ENCODE measurements around the gene EFCAB7.

The EFCAB7 gene

GRCh38 chr1:63555480-63555879 lies 32.2 kb downstream of the EFCAB7 start:
- no peaks in the 10 kb centered on the region for H3K27me3 ChIP-seq (ENCODE audit: insufficient read depth, low read depth, severe bottlenecking)
- H3K27ac ChIP-seq: no peak overlapping the region
- H3K36me3 ChIP-seq: no peaks in the 10 kb centered on the region
- TF ChIP-seq CTCF (IDR thresholded peaks at IDR 0.05; ENCODE audit: low read depth, low read length): no peak
- H3K4me3 ChIP-seq (ENCODE audit: low read depth, low read length): no peak overlapping the region
- H3K9me3 ChIP-seq (ENCODE audit: severe bottlenecking): no peaks in the 10 kb centered on the region
- DNase-seq: no peak

GRCh38 chr1:63557365-63557987 lies 34.2 kb downstream of the EFCAB7 start:
- Histone ChIP-seq H3K4me3 (ENCODE audit: low read depth, low read length) (no peak overlapping the region), H3K27ac (no peak overlapping the region), H3K27me3 (ENCODE audit: insufficient read depth, low read depth, severe bottlenecking) (no peaks in the 10 kb centered on the region), H3K9me3 (ENCODE audit: severe bottlenecking) (no peaks in the 10 kb centered on the region), H3K36me3 (no peaks in the 10 kb centered on the region)
- peak; percentile 30; the same call in 1 of the 2 replicates for TF ChIP-seq CTCF (IDR thresholded peaks at IDR 0.05; ENCODE audit: low read depth, low read length)
- DNase-seq: peak; percentile 23

GRCh38 chr1:63559357-63559756 lies 36.0 kb downstream of the EFCAB7 start:
- no peak overlapping the region for H3K4me3 ChIP-seq (ENCODE audit: low read depth, low read length)
- no peaks in the 10 kb centered on the region for H3K9me3 ChIP-seq (ENCODE audit: severe bottlenecking)
- no peak overlapping the region for H3K27ac ChIP-seq
- H3K27me3 ChIP-seq (ENCODE audit: insufficient read depth, low read depth, severe bottlenecking): no peaks in the 10 kb centered on the region
- no peak for TF ChIP-seq CTCF (IDR thresholded peaks at IDR 0.05; ENCODE audit: low read depth, low read length)
- H3K36me3 ChIP-seq: no peaks in the 10 kb centered on the region
- DNase-seq: no peak

- no peak for DNase-seq
Observed at GRCh38 chr1:63563745-63564144, 40.4 kb downstream of the EFCAB7 start.

GRCh38 chr1:63569068-63569467 lies 45.7 kb downstream of the EFCAB7 start:
- Histone ChIP-seq H3K9me3 (ENCODE audit: severe bottlenecking) (no peaks in the 10 kb centered on the region), H3K36me3 (no peaks in the 10 kb centered on the region), H3K4me3 (ENCODE audit: low read depth, low read length) (no peak overlapping the region), H3K27ac (no peak overlapping the region), H3K27me3 (ENCODE audit: insufficient read depth, low read depth, severe bottlenecking) (no peaks in the 10 kb centered on the region)
- no peak for TF ChIP-seq CTCF (IDR thresholded peaks at IDR 0.05; ENCODE audit: low read depth, low read length)
- DNase-seq: no peak

More at GRCh38 chr1:63563745-63564144, 40.4 kb downstream of the EFCAB7 start:
- Histone ChIP-seq H3K36me3 (no peaks in the 10 kb centered on the region), H3K27me3 (ENCODE audit: insufficient read depth, low read depth, severe bottlenecking) (no peaks in the 10 kb centered on the region), H3K27ac (no peak overlapping the region), H3K9me3 (ENCODE audit: severe bottlenecking) (no peaks in the 10 kb centered on the region), H3K4me3 (ENCODE audit: low read depth, low read length) (no peak overlapping the region)
- TF ChIP-seq CTCF (IDR thresholded peaks at IDR 0.05; ENCODE audit: low read depth, low read length): no peak

Data from WERI-Rb-1 (cell line).